HG02588 (cell line): ENCODE results near the gene CFAP141.

ENCODE experiments used
- ATAC-seq: cut with Tn5 transposase; IDR thresholded peaks from one replicate; pipeline ENCODE4 v1.9.1; 2021; ENCODE audit warnings: mild to moderate bottlenecking, moderate library complexity; ENCODE audit not compliant: unreplicated experiment

The CFAP141 gene

DNA sequence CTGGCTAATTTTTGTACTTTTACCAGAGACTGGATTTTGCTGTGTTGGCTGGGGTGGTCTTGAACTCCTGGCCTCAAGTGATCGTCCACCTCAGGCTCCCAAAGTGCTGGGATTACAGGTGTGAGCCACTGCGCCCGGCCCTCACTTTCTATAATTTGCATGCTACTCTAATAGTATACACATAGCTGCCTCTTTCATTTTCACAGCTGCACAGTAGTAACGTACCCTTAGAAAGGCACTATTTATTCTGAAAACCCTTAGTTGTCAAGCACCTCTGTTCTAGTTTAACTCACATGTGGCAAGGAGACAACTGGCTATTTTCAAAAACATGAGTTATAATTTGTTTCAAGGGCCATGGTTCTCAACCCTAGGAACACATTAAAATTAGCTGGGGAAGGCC lies 31.5 kb downstream of the CFAP141 start:
- ATAC-seq, result no peak

DNA sequence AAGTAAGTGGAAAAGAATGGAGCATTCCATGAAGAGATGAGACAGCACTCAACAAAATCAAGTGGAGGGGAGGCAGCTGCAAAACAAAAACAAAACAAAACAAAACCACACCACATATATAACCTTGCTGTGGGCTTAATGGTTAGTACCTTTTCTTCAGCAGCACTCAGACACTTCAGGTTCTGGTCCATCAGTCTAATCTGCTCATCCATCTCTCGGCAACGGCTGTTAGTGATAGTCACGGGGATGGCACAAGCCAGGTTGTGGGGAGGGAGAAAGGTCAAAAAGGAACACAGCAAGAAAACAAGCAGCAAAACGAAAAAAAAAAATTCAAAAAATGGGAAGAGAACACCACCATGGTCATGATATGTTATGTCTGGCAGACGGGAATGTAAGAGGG lies 34.3 kb downstream of the CFAP141 start:
- ATAC-seq, result no peak

DNA sequence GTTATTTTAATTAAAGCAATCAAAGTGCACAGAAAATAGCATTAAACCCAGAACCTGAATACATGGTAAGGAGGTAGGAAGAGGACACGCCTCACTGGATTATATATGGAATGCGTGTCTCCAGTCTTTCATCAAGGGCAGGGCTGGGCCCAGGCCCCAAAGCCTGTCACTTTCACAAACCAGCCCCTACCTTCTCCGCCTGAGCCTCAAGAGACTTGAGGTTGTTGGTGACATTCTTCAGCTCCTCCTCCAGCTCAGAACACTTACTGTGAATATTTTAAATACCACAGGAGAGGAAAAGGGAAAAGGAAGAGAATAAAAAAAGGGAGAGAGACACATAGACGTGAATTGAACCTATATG lies 34.9 kb downstream of the CFAP141 start:
- ATAC-seq, result no peak

DNA sequence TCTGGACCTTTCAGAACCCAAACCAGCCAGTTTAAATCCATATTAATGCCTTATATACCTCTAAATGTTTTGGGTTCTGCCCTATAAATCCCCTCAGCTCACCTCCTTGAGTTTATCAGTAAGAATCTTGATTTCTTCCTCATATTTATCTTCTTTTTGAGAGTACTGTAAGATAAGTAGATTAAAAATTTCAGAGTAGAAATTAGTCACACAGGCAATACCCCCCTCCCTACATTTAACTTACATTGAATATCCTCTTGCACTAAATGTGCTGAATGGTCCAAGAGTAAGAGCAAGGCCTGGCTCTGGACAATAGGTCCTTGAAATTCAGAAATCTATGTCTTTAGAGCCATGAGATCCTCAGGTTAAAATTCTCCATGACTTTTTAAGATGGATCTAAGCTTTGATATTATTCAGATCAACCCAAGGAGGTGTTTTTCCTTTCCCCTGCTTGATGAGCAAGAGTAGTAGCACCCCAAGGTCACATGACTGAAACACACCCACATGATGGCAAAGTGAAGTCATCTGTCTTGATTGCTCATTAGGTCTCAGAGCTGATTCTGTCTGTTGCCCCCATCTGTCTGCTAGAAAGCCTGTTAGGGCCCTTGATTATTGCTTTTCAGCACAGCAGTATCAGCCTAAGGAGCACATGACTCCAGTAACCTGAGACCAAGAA lies 35.4 kb downstream of the CFAP141 start:
- no peak for ATAC-seq

DNA sequence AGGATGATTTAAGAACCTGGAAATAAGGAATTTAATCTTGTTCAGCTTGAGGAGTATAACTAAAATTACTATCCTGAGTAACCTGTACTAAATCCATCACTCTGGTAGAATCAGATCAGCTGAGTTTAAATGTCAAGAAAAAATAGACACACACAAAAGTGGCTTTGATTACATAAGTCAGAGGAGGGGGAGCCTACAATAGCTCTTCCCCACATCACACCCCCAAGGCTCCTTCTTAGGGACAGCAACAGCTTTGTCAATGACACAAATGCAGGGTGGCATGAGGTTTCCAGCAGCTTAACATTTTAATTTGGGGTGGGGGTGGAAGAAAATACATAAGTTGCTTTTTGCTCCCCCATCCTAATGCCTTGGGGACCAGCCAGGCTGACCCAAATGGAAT lies 38.7 kb downstream of the CFAP141 start:
- no peak for ATAC-seq

DNA sequence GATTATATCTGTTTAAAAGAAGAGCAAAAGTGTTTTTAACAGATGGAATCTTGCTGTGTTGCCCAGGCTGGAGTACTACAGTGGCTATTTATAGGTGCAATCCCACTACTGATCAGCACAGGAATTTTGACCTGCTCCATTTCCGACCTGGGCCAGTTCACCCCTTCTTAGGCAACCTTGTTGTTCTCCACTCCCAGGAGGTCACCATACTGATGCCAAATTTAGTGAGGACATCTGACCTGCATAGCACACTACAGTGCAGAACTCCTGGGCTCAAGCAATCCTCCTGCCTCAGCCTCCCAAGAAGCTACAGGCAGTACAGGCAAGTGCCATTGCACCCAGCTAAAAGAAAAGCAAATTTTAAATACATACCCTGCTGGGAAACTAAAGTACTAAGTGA lies 39.9 kb downstream of the CFAP141 start:
- ATAC-seq, result no peak

DNA sequence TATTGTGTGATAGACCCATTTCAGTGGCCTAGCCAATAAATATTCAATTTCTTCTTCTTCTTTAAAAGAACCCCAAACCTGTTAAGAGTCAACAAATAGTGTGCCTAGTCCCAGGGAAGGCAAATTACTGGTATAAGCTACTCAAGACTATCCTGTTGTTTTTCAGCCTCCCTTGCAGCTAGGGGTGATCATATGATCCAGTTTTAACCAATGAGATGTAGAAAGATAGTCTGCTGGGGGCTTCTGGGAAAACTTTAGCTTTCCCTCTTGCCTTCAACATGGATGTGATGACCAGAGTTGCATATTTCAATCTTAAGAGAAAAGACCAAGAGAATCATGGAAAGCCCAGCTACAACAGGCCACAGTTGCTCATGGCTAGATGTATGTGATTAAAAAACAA lies 46.6 kb downstream of the CFAP141 start:
- no peak for ATAC-seq

DNA sequence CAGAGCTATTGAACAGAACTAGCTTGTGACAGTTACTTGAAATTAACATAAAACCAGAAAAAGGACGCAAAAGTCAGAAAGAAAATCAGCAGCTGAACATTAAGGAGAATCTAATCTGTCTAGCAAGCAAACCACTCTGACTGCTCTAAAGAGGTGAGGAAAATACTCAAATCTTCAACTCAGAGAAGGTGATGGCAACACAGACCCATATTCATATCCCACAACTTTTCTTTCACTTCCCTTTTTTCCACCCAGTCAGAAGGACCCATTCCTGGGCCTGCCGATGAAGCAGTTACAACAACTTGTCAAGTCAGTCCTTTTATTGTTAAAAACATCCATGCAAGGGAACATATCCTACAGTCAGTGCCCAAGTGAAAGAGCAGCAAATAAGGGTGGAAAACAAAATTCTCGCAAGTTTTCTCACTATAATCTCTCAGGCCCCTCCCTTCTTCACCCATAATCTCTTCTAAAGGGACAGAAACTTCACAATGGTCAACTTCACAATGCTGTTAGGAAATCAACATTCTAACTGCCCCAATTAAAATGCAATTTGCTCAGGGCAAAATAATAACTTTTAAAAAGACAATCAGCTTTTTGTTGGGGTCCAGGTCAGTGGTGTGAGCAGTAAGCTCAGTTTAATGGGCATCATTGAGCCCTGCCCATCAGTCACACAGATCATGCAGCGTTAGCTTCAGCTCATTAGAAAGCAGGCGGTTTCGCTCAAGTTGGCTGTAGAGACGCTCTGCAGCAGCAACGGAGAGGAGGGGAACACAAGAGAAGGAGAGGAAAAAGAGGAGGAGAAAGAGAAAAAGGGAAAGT lies 47.6 kb downstream of the CFAP141 start:
- peak; percentile 41 for ATAC-seq

DNA sequence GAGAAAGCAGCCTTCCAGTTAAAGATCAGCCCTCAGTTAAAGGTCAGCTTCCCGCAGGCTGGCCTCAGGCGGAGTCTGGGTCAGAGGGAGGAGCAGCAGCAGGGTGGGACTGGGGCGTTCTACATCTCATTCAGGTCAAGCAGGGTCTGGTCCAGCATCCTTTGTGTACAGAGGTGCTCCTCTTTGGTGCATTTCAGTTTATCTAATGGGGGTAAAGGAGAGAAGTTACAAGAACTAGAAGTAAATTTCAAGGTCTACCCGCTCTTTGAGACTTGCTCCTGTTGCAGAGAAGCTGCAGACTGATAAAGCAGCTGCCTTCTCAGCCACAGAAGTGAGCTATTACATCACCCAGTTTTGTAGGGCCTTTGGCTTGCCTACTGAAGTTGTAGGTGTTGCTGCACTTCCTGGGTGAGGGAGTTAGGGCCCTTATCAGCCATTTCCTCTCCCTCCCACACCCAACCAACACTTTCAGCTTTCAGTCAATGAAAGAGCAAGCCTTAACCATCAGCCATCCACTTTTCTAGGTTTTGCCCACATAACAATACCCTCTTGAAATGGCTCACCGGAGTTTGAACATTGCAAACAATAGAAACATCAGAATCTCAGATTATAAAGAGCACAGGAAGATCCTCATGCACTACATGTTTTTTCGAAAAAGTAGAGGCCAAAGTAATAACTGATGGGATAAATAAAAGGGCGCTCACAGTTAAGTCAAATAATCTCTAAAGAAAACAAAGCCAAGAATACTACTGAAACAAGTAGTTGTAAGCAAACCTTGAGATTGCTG lies 48.4 kb downstream of the CFAP141 start:
- peak; percentile 65 for ATAC-seq

DNA sequence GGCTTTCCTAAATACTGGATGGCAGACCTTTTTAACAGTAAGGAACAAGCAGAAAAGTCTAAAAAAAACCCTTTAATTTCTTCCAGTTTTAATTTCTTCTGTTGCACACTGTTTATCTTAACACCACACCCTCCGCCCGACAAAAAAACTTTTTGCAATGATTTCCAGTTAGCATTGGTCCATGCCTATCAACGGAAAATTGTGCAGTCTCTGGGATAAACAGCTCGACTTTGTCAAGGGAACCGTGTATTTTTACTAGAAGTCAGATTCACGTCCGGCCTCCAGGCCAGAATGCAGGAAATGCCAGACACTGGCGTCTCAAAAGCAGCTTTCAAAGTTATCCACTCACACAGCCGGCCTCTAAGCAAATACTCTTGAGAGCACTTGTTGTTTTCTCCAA lies 50.9 kb downstream of the CFAP141 start:
- ATAC-seq, result no peak

DNA sequence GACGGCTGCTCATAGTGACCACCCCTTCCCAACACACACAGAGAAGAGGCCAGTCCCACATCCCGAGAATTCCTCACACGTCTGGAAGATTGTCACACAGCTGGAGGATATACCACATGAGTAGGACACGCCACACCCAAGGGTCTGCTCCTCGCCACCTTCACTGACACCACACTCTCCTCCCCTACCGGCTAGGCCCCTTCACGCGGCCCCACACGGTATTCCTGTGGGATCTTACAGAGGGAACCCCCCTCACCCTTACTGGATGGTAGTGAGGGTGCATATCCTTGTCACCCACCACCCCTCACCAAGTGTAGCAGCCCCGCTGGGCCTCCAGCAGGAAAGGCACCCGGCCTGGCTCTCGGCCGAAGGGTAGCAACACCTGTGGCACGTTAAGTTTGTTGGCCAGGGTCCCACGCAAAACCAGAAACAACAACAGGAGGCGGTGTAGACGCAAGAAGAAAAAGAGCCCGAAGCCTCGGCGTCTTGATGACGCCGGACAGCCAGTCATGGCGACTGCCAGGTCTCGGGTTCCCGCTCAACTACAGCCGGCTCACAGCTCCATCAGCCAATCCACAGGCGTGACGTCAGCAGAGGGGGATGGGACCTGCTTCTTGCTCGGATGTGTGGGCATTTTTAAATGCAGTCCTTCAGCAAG lies 51.5 kb downstream of the CFAP141 start, which contains the start of gene NUP210L:
Gene NUP210L, minus strand, starts transcription at position 540 of the 658 bp plus-strand sequence.
- ATAC-seq, result no peak

DNA sequence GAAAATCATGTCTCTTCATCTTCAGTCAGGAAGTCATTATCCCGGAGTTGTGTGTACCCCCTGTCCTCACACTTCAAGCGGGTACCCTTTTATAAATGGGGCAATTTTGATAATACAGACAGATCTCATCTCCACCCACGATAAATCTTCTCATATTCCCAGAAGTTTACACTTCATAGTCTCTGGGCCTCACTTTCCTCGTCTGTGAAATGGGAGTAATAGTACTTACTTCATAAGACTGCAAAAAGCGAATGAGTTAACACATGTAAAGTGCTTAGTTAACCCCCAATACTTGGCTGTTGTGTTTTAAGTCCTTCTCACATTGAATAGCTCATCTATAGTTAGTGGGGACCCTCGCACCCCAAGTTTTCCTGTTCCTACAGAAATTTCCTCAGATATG lies 52.1 kb downstream of the CFAP141 start:
- no peak for ATAC-seq

DNA sequence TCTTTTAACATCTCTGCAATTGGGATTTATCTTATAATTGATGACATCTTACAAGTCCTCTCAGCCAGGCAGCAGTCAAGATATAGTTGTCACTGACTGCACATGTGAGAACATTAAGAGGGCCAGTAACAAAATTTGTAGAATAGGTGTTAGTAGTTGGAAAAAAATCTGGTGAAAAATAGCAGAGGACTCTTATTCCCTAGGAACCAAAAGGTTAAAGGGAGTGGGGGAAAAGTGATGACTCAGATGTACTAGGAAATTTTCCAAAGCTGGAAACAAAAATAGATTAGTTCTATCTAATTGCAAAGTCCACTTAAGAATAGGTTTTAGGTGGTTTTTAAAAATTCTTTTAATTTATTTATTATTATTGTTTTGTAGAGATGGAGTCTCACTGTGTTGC lies 54.8 kb downstream of the CFAP141 start:
- ATAC-seq, result no peak
